ENCODE measurements around the gene ALDH4A1. TPM values are rescaled to one million over a fixed set of nuclear protein-coding genes. Genes with fewer than 3 reads are reported as not detected.
A peak's percentile ranks its signal among the peaks of the same experiment; 100 is the strongest.

ALDH4A1 gene
- total RNA-seq, 1 experiment from 2014 or later, result 5.3 TPM

DNA sequence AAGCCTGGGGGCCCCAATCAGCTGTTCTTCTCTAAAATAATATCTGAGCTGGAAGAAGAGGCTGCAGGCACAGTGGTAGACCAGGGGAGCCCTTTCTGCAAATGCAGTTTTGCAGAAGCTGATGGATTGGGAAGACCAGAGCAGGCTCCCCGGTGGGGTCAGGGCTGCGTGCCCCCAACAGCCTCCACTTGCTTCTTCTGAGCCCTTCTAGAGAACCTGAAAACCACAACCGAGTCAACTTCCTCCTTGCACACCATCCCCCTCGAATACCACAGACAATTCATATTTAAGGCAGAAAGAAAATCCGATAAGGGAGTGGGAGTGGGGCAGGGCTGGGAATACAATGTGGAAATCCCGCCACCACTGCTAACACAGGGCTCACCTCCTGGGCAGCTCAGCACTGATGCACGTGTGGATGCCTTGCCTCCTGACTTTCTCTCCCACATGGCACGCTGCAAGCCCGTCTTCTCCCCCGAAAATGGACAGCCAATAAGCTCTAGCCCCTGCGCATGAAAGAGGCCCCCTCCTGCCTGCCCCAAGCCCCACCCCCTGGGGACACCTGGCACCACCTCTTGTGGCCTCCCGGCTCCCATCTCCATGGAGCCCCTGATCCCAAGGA lies 25.4 kb upstream of the ALDH4A1 start:
- H3K9me3 ChIP-seq, result no peaks in the 10 kb centered on the region
- no peaks in the 10 kb centered on the region for H3K36me3 ChIP-seq
- no peak for DNase-seq
- no peak overlapping the region for H3K4me3 ChIP-seq
- no peaks in the 10 kb centered on the region for H3K27me3 ChIP-seq

DNA sequence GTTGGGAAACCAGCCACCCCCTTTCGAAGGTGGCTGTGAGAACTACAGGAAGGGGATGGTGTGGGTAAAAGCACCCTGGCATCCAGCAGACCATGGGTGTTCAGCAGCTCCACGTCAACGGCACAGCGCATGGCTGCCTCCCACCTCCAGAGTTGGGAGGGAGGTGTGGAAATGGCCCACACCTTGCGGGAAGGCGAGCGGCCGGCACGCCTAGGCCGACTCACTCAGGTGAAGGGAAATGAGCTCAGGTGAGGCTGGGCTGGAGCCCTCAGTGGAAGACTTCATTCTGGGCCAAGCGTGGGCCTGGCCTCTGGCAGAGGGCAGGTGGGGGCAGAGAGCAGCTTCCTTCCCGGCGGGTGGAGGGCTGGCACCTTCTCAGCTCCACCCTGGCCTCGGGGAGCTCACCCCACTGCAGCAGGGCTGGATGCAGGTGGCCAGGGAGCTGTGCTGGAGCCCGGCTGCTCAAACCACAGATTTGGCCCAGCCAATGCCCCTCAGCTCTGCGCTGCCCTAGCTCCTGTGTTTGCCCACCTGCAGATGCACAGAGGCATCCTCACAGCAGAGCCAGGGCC lies 24.8 kb upstream of the ALDH4A1 start:
- DNase-seq, result no peak
- H3K9me3 ChIP-seq, result no peaks in the 10 kb centered on the region
- no peak overlapping the region for H3K4me3 ChIP-seq
- H3K36me3 ChIP-seq, result no peaks in the 10 kb centered on the region
- H3K27me3 ChIP-seq, result no peaks in the 10 kb centered on the region

DNA sequence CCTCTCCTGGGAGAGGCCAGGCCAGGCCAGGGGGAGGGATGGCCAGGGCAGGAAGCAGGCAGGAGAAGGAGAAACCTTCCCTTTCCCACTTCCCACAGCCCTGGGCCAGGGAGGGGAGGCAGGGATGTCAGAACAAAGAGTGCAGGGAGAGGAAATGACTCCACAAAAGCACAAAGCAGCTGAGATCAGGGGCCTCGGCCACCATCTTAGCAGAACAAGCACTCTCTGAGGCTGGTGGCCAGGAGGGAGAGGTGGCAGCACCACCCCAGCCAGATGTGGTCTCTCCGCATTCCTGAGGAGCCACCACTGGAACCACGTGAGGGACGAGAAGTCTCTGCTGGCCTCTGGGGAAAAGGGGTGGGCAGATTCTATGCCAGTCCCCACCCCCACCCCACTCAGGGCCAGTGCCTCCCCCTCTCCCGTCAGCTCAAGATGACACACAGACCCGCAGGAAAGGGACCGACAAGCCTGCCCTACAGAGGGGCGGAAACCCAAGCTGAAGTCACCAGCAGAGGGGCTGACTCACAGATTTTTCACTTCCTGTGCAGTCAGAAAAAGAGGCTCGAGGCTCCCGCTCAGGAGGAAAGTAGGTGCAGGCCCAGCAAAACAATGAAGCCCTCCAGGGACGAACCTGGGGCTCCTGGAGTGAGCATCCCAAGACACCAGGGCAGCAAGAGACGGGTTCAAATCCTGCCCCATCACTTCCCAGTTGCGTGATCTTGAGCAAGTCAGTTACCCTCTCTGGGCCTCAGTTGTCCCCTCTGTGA lies 24.1 kb upstream of the ALDH4A1 start:
- no peaks in the 10 kb centered on the region for H3K9me3 ChIP-seq
- H3K27me3 ChIP-seq, result no peaks in the 10 kb centered on the region
- no peak overlapping the region for H3K4me3 ChIP-seq
- no peaks in the 10 kb centered on the region for H3K36me3 ChIP-seq
- peak; percentile 89 for DNase-seq

DNA sequence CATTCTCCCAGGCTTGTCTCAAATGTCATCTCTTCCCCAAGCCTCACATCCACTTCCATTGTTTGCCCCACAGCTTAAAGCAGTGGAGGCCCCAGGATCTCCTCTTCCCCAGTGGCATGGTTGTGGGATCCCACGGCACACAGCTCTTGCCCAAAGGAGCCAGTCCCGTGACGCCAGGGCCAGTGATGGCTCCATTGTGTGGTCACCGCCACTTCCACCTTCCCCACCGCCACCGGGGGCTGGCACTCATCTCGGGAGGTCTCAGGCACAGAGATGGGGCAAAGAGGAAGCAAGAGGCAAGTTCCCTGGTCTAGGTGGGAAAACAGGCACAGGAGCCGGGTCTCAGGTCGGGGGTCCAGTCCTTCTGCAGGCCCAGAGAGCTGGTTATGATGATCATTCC lies 22.9 kb upstream of the ALDH4A1 start:
- no peaks in the 10 kb centered on the region for H3K36me3 ChIP-seq
- no peaks in the 10 kb centered on the region for H3K9me3 ChIP-seq
- no peak overlapping the region for H3K4me3 ChIP-seq
- H3K27me3 ChIP-seq, result no peaks in the 10 kb centered on the region
- no peak for DNase-seq

DNA sequence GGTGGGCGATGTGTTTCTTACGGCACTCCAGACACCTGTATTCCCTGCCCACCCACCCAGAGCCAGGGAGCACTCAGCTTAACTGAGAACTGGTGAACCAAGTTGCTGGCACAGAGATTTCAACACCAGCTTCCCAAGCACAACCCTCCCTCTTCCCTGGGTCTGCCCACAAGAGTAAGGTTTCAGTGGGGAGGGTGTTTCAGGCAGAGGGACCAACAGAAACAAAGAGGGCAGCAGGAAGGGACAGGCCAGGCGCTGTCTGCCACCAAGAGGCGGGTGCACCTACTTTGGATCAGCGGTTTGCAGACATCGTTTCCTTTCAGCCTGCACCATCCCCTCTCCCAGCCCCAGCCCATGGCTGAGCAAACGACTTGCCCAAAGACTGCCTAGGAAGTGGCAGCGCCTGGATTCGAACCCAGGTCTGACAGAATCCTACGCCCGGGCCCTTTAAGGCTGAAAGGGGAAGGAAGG lies 21.9 kb upstream of the ALDH4A1 start:
- no peaks in the 10 kb centered on the region for H3K9me3 ChIP-seq
- H3K27me3 ChIP-seq, result no peaks in the 10 kb centered on the region
- no peak overlapping the region for H3K4me3 ChIP-seq
- no peaks in the 10 kb centered on the region for H3K36me3 ChIP-seq
- DNase-seq, result no peak

DNA sequence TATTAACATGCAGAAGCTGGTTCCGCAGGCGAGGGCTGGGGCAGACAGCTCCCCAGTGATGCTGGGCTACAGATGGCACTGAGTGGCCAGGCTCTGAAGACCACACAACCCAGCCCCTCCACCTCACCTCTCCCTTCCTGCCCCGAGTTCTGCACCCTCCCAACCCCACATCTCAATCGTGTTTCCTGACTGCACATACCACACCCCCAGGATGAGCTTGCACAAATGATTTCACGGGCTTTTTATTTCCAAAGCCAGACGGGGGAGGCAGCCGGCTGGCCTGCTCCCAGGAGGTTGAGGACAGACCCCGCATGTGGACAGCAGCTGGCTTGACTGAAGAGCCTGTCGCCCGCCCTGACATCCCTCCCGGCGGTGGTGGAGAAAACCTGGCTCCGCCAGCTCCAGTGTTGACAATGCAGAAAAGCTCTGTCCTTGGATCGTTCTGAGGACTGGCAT lies 21.4 kb upstream of the ALDH4A1 start:
- no peak for DNase-seq
- no peak overlapping the region for H3K4me3 ChIP-seq
- H3K36me3 ChIP-seq, result no peaks in the 10 kb centered on the region
- H3K9me3 ChIP-seq, result no peaks in the 10 kb centered on the region
- H3K27me3 ChIP-seq, result no peaks in the 10 kb centered on the region

DNA sequence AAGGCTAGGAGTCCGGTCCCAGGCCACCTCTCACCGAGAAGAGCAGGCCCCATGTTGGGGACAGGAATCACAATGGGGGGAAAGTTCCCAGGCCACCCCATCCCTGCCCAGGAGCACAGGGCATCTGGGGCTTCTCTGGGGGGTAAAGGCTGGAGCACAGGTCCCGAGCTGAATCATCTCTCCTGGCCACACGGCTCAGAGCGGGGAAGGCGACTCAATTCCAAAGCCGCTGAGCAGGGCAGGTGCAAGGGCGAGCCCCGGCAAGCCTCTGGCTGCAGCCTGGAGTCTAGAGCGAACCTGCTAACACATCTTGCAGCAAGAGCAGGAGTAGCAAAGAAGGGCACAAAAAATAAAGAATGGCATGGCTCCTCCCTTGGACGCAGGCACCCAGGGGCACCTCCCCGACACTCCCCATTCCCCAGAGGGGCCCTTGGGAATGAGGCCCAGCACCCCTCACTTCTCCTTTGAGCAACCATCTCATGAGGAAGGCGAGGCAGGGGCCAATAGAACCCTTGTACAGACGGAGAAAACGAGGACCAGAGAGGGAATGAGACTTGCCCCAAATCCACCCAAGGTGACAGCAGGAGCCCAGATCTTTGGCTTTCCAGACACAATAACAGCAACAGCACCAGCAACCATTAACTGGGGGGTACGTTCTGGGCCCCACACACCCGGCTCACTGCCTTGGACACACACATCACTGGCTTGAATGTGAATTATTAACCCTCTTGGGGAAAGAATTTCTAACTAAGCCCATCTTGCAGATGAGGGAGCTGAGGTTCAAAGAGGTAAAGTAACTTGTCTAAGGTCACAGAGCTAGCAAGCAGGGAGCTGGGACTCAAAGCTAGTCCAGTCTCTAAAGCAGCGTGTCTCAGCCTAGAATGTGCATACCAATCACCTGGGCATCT lies 20.7 kb upstream of the ALDH4A1 start:
- no peak for DNase-seq
- Histone ChIP-seq H3K27me3 (no peaks in the 10 kb centered on the region), H3K9me3 (no peaks in the 10 kb centered on the region), H3K4me3 (no peak overlapping the region), H3K36me3 (no peaks in the 10 kb centered on the region)

DNA sequence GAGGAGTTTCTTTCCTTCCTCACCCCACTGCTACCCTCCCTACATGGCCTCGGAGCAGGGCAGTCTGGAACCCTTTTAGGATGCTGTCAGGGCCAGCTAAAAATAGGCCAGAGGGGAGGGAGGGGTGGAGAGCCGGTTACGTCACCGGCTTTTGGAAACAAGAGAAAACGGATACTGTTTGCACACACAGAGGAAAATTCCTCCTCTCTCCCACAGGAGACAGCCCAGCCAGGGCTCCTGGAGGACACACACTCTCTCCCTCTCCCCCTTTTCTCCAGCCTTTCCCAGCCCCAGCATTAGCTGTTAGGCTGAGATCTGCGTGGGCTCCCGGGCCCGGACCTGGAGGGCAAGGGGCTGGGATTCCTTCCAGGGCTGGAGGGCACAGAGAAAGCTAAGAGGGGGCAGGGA lies 20.0 kb upstream of the ALDH4A1 start:
- Histone ChIP-seq H3K9me3 (no peaks in the 10 kb centered on the region), H3K4me3 (no peak overlapping the region), H3K36me3 (no peaks in the 10 kb centered on the region), H3K27me3 (no peaks in the 10 kb centered on the region)
- peak; percentile 64 for DNase-seq

DNA sequence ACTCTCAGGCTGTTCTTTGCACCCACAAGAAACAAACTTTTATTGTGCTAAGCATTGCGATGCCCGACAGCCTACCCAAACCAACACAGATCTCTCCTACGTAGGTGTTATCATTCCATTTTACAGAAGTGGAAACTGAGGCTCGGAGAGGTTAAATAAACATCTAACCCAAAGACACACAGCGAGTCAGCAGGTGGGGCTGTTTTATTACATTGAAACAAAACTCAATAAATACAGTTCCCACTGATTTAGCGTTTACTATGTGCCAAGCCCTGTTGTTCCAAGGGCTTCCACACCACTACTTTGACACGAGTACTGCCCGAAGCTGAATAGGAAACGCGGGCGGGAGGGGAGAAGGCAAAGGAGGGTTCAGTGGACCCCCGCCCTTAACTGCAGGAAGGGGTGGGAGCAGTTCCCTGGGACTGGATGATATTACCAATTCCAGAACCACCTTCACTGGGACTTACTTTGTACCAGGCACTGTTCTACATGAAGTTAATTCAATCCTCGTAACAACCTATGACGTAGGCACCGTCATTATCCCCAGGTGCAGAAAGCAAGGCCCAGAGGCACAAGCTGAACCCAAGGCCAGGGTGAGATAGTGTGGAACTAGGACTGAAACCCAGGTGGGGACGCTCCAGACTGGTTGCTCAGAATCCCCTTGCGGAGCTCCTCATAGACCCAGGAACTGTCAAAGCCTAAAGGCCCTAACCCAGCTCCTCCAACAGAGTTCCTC lies 19.3 kb upstream of the ALDH4A1 start:
- no peaks in the 10 kb centered on the region for H3K36me3 ChIP-seq
- no peaks in the 10 kb centered on the region for H3K27me3 ChIP-seq
- no peak for DNase-seq
- H3K9me3 ChIP-seq, result no peaks in the 10 kb centered on the region
- no peak overlapping the region for H3K4me3 ChIP-seq

DNA sequence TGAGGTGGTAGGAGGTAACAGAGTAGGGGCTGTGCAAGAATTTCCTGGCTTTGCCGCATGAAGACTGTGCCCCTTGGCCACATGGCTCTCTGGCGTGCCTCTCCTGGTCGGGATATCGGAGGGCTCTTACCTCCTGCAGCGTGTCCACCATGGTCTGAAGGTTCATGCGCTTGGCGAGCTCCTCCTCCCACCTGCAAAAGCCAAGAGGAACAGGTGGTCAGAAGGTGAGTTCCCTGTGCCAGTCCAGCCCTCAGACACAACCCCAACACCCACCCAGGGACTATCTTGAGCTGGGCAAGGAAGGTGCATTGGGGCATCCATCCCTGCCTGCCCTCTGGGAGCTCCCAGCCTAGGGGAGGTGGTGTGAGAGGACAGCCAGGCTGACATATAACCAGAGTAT lies 18.6 kb upstream of the ALDH4A1 start:
- Histone ChIP-seq H3K27me3 (no peaks in the 10 kb centered on the region), H3K4me3 (no peak overlapping the region), H3K9me3 (no peaks in the 10 kb centered on the region), H3K36me3 (no peaks in the 10 kb centered on the region)
- no peak for DNase-seq

DNA sequence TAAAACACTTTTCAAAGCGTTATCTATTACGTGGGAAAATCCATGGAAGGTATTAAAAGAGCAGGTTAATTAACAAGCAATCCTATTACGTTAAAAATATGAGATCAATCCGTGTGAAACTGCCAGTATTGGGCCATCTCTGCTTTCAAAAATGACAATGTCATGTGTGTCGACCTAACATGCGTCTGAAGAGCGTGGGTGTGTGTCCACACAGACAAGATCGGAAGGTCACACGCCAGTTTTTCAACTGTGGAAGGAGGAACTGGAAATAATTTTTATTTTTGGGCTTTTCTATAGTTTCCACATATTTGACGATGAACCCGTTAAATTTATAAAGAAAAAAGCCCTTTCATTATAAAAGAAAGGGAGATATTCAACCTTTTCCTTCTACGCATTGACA lies 17.6 kb upstream of the ALDH4A1 start:
- no peaks in the 10 kb centered on the region for H3K9me3 ChIP-seq
- H3K36me3 ChIP-seq, result no peaks in the 10 kb centered on the region
- no peaks in the 10 kb centered on the region for H3K27me3 ChIP-seq
- no peak overlapping the region for H3K4me3 ChIP-seq
- DNase-seq, result no peak

DNA sequence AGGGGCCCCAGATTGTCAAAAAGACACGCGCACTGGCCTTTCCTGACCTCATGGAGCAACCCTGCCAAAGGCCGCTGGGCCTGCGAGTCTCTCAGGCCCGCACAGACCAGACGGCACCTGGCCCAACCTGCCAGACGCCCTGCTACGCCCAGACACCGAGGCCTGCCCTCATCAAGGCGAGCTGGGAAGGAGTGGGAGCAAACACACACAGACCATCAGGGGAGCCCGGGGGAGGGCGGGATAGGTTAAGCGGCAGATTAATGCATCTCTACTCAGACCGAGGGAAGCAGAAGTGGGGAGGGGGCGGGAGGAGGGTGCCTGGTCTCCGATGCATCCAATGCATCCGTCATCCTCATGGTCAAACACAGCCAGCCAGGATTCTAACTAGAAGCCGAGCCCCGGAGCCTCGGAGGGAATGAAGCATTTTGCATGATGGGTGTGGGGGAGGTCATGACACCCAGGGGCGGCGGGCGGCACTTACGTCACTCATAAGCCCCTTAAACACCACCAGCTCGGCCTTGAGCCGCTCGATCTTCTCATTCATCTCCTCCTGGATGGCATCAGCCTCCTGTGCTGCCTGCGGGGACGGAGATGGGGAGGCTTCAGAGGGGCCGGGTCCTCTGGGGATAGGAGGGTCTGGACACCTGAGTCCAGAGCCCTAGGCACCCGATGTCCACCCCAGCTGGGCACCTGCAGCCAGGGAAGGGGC lies 17.0 kb upstream of the ALDH4A1 start:
- Histone ChIP-seq H3K27me3 (no peaks in the 10 kb centered on the region), H3K9me3 (no peaks in the 10 kb centered on the region), H3K4me3 (no peak overlapping the region), H3K36me3 (no peaks in the 10 kb centered on the region)
- DNase-seq, result no peak

DNA sequence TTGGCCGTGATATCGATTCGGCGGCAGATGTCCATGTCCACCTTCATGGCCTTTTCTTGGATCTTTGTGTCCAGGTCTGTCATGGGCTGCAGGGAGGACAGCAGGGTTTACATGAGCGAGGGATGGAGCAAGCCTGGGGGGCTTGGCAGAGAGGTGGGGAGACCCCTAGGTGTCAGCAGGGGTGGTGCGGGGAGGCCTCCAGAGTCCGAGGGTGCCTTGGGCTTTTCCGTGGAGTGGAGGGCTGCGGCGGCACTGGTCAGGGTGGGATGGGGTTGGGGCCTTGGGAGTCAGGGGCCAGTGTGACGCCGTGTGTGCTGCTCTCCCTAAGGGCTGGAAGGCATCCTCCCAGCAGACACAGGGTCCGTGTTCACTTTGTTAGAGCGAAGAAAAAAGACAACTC lies 16.1 kb upstream of the ALDH4A1 start:
- H3K36me3 ChIP-seq, result no peaks in the 10 kb centered on the region
- no peaks in the 10 kb centered on the region for H3K9me3 ChIP-seq
- no peak overlapping the region for H3K4me3 ChIP-seq
- H3K27me3 ChIP-seq, result no peaks in the 10 kb centered on the region
- DNase-seq, result no peak

DNA sequence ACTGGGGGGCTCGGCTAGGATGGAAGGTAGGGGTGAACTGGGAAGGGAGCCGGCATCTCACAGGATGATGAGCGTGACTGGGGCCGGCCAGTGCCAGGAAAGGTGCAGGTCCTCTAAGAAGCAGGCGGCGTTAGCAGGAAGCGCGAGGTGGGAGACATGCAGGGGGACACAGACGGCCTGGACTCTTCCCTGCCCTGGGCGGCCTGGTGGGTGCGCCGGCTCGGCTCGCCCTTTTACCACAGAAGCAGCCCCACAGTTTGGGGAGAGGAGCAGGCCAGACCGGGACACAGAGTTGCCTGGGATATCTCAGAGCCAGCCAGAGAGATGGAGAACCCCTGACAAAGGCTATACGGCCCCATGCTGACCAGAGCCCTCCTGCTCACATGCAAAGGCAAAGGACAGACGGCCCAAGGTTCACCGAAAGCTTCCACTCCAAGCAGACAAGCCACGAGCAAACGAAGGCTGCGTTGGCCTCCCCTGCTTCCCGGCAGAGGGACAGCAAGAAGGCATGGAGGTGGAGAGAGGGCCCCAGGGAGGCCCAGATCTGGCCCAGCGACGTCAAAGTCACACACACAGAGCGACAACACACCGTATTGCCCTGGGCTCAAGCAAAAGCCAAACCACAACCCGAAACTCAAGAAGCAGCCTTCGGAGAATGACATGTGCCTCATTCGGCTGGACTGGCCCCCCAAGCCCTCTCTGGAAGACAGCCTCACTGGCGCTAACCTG lies 14.9 kb upstream of the ALDH4A1 start:
- H3K27me3 ChIP-seq, result no peaks in the 10 kb centered on the region
- no peak overlapping the region for H3K4me3 ChIP-seq
- no peaks in the 10 kb centered on the region for H3K9me3 ChIP-seq
- no peak for DNase-seq
- no peaks in the 10 kb centered on the region for H3K36me3 ChIP-seq

DNA sequence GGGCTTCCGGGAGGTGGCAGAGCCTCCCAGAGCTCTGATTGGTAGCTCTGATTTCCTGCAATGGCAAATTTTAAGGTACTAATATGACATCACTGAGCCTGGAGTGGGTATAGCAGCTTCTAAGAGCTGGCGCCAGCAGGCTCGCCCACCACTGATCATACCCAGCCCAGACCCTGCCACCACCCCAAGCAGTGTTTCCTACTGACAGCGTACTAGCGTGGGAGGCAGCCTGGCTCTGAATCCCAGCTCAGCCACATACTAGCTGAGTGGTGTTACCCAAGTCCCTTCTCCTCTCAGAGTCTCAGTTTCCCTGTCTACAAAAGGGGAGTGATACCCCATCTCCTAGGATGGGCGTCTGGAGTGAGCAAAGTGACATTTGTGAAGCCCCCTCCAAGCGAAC lies 13.0 kb upstream of the ALDH4A1 start:
- no peak overlapping the region for H3K4me3 ChIP-seq
- no peak for DNase-seq
- no peaks in the 10 kb centered on the region for H3K27me3 ChIP-seq
- H3K36me3 ChIP-seq, result no peaks in the 10 kb centered on the region
- H3K9me3 ChIP-seq, result no peaks in the 10 kb centered on the region

All from MG63 (cell line).